H1 (cell line): ENCODE data around the gene UNC80. TPM values are rescaled to one million over a fixed set of nuclear protein-coding genes. Genes with fewer than 3 reads are reported as not detected.

ENCODE experiments used
- EP300 ChIP-seq, 2 experiments: IDR thresholded peaks; 1 replicate in 1 of 2; 2 replicates in 1 of 2; pipeline ENCODE4 v1.6.1; 2011 to 2012; ENCODE audit warnings: low read depth in 2 of 2, low read length in 2 of 2, mild to moderate bottlenecking in 2 of 2, borderline replicate concordance in 1 of 2, inconsistent platforms in 1 of 2, moderate library complexity in 1 of 2
- EZH2 ChIP-seq: fragments of 200-600 bp; sonication (generic); IDR thresholded peaks from 2 replicates; pipeline ENCODE4 v1.7.1; 2012; ENCODE audit warnings: low read depth, mild to moderate bottlenecking, moderate library complexity, low read length, inconsistent platforms; ENCODE audit not compliant: severe bottlenecking
- SP1 ChIP-seq: IDR thresholded peaks from 2 replicates; pipeline ENCODE4 v1.6.1; 2011; ENCODE audit warnings: low read depth, low read length
- polyA plus RNA-seq, 7 experiments: library from polyadenylated mRNA; depleted of rRNA in 3 of 7; stranded (reverse) in 5 of 7; unstranded in 2 of 7; fragments of >200 nt in 5 of 7; fragments of 200-250 nt in 2 of 7; gene quantifications; 1 replicate in 5 of 7; 2 replicates in 1 of 7; 4 replicates in 1 of 7; pipeline versions ENCODE4 v1.2.1 to v1.2.3, GENCODE V29; 2011 to 2013; ENCODE audit warnings: missing spikeins in 2 of 7, mixed read lengths in 2 of 7
- total RNA-seq: library from RNA; stranded (reverse); fragmentation: NEBNext Ultra II Directional; extraction: Animal tissue kit (Norgen Biotek cat#: 25700); gene quantifications from 2 replicates; pipeline ENCODE4 v1.2.1, GENCODE V29; 2021

The UNC80 gene
- total and polyA plus RNA-seq, 2 of the 8 experiments (the other 6 are each of a cell fraction or from before 2014, with no cell fraction given), result 0.53 to 0.56 TPM

GRCh38 chr2:209970711-209971110 lies 199.1 kb downstream of the UNC80 start (continued):
- no peak for TF ChIP-seq EP300 (IDR thresholded peaks at IDR 0.05; ENCODE audit: borderline replicate concordance in 1 of 2, low read depth in 2 of 2, low read length in 2 of 2)
- TF ChIP-seq SP1, result no peak
- TF ChIP-seq EZH2, result no peak
